IPS-NIHi7 (cell line): ENCODE data around the gene NRARP.

Experiments used
- DNase-seq: peaks from one replicate; pipeline ENCODE4 v3.0.0; 2012; ENCODE audit warnings: mixed read lengths; ENCODE audit errors: extremely low spot score

NRARP gene

DNA sequence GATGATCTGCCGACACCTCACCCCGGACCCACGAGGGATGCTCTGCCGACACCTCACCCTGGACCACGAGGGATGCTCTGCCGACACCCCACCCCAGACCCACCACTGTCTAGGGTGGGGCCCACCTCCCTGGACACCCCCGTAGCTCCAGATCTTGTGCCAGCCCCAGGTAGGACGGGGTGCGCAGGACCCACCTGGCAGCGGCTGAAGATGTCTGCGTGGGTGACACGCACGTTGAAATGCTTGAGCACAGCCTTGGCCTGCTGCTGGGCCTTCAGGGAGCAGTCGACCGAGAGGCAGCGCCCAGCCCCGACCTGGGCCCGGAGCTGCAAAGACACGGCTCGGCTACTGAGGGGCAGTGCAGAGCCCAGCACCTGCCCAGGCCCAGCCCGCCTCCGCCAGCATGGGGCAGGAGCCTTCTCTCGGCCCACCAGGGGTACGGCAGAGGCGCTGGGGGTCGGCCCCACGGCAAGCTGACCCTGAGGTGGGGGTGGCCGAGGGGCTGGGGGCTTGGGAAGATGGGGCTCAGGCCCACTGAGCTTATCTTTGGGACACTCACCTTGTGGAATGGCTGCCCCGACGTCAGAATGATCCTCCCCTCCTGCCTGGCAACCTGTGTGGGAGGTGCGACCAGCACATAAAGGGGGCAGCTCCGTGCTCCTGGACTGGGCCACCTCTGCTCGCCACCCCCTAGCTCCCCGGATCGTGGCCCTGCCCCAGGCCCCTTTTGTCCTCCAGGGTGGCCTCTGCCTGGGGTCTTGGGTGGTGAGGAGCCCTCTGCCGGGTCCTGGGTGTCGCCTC lies 21.7 kb upstream of the NRARP start:
- DNase-seq: peak; percentile 10

DNA sequence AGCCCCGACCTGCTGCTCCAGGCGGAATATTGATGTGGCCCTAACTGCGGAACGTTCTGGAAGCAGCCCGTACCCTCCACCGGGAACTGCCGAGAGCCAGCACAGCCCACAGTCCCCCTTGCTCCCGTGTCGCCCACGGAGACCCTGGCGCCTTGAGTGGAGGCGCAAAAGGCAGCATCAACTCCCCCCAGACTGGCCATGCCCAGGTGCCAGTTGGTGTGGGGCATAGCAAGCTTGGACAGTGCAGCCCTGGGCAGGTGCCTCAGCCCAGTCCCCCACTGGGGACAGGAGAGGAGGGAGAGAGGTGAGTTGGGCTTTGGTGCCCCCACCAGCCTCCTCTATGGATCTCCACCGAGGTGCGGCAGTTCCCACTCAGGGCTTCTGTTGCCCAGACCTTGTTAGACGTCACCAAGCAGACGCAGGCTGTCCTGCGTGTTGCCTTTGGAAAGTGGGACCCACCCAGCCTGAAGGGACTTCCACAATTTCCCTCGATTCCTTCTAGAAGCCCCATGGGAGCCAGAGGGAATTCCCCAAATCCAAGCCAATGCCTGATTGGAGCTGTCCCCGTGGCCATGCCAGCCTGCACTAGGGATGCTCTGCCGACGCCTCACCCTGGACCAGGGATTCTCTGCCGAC lies 19.8 kb upstream of the NRARP start:
- DNase-seq: peak; percentile 9

DNA sequence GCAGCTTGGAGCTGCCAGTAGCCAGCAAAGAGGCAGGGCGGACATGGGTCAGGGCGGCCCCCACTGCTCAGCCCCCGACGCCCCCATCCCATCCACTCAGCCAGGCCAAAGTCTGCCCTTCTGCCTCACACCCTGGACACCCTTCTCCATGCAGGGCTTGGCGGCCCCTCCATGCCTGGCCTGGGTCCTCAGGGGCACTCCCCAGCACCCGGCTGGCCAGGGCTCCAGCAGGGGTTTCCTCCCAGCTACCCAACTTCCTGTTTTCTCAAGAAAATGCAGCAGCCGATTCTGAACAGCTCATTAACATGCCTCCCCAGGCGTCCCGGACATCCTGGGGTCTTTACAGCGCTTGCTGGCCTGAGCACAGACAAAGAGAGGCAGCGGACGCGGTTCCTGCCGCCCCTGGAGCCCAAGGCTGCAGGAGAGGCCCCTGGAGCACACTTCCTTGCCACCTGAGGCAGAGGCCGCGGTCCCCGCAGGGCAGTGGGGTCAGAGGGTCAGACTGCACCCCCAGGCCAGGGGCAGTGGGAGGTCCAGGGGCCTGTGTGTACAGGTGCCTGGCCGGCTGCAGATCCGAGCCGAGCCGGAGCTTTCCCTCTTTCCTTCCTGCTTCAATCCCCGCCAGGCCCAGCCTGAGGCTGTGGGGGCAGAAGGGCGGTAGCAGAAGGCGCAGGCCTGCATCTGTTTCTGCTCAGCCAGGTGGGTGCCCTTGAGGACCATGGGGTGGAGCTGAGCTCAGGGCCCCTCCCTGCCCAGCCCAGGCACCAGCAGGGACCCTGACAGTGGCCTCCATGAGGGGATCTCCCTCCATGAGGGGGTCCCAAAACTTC lies 18.7 kb upstream of the NRARP start:
- no peak for DNase-seq

DNA sequence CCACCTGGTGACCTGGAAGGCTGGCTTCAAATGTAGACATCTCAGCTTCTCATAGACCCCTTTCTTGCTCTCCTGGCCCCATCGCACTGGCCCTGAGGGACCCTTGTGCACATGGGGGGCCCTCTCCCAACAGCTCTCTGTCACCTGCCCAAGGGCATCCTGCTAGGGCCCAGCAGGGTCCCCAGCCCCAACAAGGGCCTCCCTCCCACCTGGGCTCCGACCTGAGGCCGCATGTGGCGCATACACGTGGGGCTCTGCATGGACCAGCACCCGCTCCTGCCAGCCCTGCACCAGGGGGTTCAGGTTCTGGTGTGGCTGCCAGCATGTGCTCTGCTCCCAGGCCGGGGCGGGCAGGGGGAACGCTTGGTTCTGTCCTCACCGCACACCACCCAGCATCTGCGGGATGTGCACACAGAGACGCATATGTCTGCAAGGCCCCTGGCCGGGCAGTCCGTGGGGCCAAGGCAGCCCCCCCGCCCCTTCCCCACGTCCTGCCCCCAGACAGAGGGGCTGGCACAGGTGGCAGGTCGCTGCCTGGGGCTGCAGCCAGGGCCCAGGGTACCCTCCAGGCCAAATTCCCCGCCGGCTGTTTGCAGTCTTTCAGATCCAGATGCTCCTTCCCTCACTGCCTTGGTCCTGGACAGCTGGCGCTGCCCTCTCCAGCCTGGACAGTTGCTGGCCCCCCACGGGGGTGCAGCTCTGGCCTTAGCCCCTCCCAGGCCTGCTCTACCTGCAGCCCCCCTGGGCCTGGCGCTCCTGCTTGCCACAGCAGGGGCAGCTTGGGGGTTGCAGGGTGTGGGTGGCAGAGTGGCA lies 17.9 kb upstream of the NRARP start:
- DNase-seq: no peak

DNA sequence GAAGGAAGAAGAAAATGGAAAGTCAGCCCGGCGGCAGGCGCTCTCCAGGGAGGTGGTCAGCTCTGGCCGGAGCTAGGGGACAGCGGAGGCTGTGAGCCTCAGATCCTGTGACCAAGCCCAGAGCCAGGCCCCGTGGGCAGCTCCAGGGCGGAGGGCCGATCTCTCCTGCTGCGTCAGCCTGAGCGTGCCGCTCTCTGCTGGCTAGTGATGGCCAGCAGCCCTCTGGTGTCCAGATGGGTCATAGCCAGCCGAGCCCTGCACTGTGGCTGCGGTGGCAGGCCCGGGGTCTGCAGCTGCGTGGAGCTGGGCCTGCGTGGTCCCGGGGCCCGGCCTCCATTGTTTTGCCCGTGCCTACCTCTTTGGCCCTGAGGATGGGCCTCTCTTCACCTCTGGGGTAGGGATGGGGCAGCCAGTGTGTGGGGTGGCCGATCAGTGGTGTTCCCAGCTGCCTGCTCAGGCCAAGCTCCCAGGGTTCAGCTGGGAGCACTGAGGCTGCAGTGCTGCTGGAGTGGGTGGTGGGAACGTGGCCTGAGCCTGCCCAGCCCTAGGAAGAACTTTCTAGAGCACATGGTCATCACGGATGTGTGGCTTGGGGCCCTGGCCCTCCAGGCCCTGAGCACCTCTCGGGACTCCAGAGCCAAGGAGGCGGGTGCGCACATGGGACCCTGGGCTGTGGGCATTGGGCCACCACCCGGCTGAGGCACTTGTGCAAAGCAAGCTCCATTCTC lies 17.1 kb upstream of the NRARP start:
- DNase-seq: peak; percentile 79

DNA sequence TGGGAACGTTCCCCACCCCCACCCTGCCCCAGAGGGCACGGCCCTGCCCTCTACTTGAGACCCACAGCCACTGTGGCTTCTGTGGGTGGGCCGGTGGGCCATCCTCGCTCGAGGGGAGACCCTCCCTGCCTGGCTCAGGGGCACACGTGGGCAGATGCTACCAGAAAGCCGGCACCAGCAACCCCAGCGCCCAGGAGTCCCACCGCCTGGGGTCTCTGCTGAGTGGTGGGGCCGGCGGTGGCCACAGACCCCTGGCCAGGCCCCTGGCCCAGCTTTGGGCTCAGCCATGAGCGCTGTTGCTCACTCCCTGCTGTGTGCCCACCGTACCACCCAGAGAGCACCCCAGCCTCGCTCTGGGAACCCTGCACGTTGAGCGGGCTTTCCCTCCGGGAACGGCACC lies 16.5 kb upstream of the NRARP start:
- DNase-seq: no peak

DNA sequence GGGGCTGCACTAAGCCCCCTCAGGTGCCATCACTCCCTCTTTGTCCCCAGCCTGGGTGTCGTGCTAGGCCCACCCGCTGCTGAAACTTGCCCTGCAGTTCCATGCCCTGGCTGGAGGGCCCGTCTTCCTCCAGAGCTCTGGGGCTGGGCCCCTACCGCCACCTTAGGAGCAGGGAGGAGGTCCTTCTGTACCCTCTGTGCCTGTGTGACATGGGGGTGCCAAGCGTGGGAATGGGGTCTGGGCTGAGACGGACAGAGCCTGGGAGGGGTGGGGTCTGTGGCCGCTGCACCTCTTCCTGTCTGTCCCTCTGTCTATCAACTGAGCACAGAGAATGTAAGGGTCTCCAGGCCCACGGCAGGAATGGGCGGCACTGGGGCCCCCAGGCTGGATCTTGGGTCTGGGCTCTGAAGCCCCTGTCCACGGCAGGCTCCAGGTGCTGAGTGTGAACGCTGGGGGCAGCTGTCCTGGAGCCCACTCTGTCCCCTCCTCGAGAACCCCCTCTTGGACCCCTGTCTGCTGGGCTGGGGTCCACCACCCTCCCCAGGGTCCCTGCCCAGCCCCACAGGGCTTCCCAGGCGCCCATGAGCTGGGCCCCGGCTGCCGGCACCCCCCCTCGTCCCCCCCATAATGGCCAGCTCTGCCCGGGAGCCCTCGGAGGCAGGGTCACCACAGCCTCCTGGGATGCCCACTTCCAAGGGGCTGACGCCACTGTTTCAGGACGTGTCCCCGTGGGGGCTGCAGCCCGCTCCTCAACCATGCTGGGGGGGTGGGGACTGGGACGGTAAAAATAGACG lies 15.8 kb upstream of the NRARP start:
- no peak for DNase-seq

DNA sequence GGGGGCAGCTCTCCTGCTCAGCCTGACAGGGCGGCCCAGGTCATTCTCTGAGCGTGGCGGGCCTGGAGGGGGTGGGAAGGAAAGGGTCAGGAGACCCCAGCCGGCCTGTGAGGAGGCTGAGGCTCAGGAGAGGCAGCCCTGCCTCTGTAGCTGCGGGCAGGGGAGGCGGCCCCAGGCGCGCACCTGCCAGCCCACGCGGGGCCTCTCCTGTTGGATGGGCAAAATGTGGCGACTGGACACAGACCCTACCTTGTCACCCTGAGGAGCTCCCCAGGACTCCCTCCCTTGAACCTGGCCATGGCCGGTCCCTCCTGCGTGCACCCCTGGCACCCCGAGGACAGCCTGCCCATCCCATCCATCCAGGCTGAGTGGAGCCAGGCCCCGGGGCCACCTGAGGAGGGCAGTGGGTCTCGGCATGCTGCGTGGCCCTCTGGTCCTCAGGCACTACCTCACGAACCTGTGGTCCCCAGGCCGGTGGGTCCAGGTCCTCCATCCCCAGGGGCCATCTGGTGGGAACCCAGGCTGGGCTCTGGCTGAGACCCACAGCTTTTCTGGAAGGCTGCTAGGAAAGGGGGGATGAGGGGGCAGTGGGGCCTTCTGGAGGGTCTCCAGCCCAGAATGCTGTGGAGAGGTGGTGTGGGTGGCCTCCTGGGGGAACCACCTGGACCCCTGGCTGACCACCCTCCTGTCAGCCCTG lies 15.1 kb upstream of the NRARP start:
- DNase-seq: no peak

DNA sequence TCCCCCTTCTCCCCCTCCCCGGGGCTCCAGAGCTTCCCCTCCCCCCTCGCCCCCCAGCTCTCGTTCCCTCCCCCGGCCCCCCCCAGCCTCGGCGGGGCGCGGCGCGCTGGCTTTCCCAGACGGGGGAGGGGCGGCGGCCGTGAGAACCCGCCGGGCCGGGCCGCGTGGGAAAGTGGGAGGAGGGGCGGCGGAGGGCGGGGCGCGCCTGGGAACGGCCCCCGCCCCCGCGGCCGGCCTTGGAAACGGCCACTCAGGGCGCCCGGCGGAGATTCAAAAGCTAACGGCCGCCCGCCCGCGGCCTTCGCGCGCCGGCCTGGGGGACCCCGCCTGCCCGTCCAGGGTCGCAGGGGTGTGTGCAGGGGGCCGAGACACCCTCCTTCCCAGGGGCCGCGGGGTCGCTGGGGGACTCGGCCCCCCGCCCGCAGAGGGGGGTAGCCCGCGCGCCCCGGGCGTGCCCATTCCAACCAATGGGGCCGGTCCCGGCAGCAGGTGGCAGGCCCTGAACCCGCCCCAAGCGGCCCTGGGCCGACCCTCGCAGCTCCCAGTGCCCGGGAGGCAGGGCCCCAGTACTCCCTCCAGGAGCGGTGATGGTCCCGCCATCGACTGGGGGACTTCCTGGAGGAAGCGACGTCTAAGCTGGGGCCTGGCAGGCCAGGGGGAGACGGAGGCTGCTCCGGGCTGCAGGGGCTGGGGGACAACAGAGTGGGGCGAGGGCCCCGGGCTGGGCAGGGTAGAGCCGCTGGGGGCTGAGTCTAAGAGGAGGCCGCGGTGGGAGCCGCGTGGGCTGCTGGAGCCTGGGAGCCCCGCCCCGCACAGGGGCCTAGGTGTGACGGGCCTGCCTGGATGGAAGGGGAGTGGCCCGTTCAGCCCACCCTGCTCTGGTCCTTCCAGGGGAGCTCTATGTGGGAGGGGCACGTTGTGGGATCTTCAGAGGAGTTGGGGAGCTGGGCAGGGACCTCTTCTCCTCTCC lies 14.2 kb upstream of the NRARP start:
- DNase-seq: peak; percentile 82

DNA sequence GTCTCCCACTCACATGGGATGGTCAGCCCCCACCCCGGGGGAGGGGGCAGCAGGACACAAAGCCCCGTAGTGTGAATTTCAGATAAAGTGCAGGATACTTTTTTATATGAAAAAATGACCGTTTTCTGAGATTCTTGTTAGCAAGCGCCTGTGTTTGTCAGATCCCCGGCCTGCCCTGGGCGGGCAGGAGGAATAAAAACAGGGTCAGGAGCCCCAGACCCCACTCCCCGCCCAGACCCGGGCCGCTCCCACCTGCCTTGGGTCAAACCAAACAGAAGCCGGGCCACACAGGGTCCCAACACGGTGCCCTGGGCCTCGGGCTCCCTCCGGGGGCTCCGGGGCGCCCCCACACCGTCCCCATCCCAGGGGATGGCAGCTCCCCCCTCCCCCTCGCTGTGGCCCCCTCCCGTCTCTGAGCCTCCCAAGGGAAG lies 13.5 kb upstream of the NRARP start:
- DNase-seq: no peak

DNA sequence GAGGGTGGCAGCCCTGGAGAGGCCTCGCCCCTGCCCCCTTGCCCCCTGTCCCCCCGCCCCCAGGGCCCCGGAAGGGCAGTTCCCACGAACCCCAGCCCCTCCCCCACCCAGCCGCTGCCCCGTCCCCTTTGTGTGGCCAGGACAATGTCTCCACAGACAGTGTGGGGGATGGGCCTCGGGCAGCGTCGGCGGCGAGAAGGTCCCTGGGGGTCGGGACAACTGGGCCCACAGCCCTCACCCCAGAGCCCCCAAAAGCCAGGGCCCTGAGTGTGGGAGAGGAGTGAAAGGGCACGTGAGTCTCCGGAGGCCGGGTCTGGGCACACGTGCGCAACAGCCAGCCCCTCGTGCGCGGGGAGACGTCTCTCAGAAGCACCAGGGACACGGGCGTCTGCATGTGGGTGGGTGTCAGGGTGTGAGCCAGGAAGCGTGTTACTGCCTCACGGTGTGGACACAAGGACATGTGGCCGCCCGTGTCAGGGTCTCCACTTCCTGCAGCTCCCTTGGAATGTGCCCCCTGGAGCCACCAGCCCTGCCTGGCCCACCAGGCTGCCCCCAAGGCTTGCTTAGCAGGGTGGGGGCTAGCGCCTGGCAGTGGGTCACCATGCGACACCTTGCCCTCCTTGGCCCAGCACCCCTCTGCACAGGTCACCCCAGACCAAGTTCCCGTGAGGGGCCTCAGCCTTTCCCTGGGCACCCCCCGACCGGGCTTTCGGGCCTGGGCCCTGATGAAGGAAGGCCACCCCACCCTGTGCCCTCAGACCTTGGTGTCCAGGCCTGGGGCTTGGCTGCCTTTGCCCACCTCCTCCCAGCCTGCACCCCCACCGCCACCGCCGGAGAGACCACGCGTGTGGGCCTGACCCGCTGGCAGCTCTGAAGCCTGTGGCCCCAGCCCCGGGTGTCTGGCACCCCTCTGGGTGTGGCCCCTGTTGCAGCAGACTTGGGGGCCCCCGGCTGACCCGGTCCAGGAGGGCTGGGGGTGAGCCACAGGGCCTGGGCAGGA lies 12.8 kb upstream of the NRARP start:
- no peak for DNase-seq

DNA sequence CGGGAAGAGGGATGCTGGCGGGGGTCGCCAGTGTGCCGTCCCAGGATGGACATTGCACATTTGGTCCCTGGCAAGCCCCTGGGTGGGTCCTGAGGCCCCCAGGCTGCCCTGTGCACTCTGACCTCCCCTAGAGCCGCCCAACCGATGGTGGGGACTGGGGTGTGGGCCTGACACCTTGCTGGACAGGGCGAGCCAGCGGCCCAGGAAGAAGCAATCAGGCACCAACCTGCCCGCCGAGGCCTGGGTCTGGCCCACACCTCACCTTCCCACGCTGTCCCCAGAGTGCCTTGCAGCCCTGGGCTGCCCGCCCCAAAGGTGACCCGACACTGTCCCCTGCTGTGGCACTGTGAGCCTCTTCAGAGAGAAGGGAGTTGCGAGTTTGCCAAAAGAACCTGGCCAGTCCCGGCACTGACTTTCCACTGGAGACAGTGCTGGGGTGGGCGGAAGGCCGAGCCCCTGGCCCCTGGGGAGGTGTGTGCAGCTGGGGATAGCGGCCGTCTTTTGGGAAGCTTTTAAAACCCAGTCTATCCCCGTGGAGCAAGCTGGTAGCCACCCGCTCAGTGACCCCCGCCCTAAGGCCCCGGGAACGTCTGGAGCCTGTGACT lies 12.0 kb upstream of the NRARP start:
- DNase-seq: no peak

DNA sequence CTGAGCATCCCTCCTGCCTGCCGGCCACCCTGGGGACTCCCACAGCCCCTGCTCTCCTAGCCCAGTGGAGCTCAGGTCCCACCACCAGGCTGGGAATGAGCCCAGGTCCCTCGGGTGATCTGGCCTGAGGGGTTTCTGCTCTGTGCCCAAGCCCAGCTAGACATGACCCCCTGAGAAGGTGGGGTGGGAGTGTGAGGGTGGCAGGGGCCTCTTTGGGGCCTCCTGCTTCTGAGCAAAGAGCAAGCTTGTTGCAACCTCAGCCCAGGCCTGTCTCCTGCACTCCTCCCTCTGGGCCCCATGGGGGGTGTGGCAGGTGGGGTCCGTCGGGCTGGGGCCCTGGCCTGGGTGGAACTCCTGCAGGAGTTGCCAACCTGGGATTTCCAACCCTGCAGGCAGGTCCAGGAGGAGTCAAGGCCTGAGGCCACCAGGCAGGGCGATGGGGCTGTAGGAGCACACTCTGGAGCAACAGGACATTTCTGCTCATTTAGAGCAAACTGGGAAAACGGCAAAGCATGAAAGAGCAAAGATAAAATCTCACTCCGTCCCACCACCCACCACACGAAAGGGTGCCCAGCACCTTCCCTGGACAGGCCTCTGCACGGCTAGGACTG lies 11.4 kb upstream of the NRARP start:
- DNase-seq: no peak

DNA sequence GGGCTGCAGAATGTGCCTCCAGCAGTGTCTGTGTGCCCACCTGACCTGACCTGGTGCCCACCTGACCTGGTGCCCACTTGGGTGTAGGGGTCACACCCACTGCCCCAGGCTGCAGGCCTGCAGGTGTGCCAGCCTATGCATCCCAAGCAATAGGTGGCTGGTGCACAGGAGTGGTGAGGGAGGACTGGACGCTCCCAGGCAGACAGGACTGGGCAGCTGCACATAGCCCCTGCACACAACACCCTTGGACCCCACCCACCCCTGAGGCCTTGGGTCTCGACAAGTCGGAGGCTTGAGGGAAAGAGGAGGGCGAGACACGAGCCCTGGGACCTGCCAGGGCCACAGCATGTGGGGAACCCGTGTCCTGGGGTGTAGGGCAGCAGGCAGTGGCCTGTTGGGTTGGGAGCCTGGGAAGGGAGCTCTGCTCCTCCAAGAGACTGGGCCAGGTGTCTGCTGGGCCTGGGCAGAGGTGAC lies 10.8 kb upstream of the NRARP start:
- no peak for DNase-seq

DNA sequence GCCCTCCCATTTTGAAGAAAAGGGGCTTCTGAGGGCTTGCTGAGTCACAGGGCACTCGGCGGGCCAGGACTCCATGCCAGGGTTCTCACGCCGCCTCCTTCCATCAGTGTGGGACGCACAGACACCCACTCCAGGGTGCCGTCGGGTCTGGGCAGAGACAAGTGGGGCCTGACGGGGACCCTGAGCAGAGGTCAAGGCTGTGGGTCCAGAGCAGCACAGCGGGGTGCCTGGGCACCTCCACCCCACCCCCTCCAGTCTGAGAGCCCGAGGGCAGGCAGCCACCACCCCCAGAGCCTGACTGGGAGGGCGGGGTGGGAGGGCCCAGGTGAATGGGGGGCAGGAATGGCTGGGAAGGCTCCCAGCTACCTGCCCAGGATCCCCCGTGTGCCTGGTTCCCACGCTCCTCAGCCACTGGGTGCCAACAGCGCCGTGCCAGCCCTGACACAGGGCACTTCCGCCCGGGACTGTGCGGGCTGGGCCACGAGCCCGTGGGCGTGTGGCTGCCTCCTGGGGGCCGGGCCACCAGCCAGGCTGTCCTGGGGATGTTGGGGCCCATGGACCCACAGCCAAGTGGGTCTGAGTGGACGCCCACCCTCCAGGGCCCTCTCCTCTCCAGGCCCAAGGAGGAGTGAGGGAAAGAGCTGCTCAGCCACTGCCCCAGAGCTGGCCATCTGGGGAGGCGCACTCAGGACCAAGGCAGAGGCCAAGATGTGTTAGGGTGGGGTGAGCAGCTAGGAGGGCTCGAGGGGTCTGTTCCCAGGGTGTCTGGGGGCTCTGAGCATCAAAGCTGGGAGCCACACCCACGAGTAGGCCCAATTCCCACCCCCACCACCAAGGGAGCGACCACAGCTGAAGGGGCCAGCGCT lies 10.1 kb upstream of the NRARP start:
- no peak for DNase-seq
